ENCODE measurements around the gene HMSD.

The HMSD gene

DNA sequence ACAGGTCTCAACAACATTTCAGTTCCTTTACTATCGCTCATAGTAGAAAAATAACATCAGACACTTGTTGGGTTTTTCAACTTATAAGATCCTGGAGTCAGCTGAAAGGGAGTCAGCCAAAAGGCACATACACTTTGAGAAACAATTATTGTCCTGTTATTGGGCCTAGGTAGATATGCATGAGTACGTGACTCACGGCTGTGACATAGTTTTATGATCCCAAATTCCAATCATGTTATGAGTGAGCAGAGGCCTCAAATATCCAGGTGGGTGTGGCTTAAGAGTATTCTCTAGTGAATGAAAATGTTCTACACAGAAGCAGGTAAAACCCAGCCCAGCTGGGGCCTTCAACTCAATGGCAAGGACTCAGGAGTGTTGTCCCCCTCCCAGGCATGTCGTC is 47.9 kb downstream of the HMSD start:
- DNase-seq, result no peak

DNA sequence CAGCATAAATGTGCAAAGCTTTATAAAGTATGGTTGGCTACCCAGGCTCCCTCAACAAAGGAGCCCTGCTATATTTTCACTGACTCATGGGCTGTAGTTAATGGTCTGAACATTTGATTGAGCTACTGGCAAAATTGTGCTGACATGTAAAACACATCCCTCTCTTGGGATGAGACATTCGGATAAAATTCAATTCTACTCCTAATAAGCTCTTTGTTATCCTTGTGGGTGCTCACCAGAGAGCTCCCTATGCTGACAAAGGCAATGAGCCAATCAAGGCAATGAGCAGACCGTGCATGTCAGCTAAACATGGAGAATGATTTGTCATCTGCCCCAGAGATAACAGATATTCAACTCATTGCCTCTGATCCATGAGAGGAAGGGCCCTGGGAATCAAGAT is 48.5 kb downstream of the HMSD start:
- DNase-seq, result no peak

- peak; percentile 70 for DNase-seq
Observed at GRCh38 chr18:63999871-64000270, 50.8 kb downstream of the HMSD start.

GRCh38 chr18:64002581-64002980 is 53.5 kb downstream of the HMSD start:
- DNase-seq, result no peak

DNA sequence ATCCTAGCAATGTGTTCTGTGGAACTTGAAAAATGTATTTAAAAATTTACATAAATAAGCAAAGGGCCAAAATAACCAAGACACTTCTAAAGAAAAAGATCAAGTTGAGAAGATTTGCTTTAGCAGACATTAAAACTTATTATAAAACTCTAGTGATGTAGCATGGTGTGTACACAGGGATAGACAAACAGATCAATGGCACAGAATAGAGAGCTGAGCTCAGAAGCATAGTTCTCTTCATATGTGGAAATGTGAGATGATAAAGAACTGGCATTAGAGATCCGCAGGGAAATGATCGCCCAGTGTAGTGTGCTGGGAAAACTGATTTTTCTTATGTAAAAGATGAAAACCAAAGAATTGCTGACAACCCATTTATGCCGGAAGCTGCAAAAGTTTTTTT is 60.2 kb downstream of the HMSD start:
- DNase-seq, result no peak
